Measurements from ENCODE around the gene CDC25B. TPM values are rescaled to one million over a fixed set of nuclear protein-coding genes. Genes with fewer than 3 reads are reported as not detected.

CDC25B gene
- total and polyA plus RNA-seq, 2 of the 8 experiments (the other 6 are each of a cell fraction or from before 2014, with no cell fraction given): 21.7 to 31.2 TPM

- no peak overlapping the region for H3K23ac ChIP-seq (ENCODE audit: insufficient read length)
- no peak overlapping the region for H4K91ac ChIP-seq (replicated peaks; ENCODE audit: insufficient read length, low read length)
- no peaks in the 10 kb centered on the region for H4K20me1 ChIP-seq (replicated peaks in 1 of 2; ENCODE audit: control insufficient read depth in 1 of 2, insufficient read depth in 2 of 2, low read length in 2 of 2)
- no peak overlapping the region for H2BK15ac ChIP-seq (ENCODE audit: low read length)
- H3K4ac ChIP-seq (replicated peaks; ENCODE audit: insufficient read length, low read depth, low read length): no peak overlapping the region
- no peak overlapping the region for H3K27ac ChIP-seq (ENCODE audit: low read depth, low read length)
- H3K14ac ChIP-seq (ENCODE audit: insufficient read length): no peak overlapping the region
- peaks cover 0 to 10% (median 4%) of the 10 kb centered on the region in 4 experiments; a peak in 4 of 7 replicates for H3K4me1 ChIP-seq (replicated peaks in 1 of 4; ENCODE audit: control insufficient read depth in 3 of 4, insufficient read depth in 4 of 4, low read length in 3 of 4)
- H2BK120ac ChIP-seq (replicated peaks; ENCODE audit: low read depth, low read length): no peak overlapping the region
- H2AK5ac ChIP-seq (ENCODE audit: low read depth, low read length): no peak overlapping the region
- H3K36me3 ChIP-seq (ENCODE audit: control insufficient read depth in 2 of 4, insufficient read depth in 4 of 4, low read length in 3 of 4): no peaks in the 10 kb centered on the region
- no peak for DNase-seq (ENCODE audit: low read depth in 1 of 2, low spot score in 2 of 2)
- H2BK12ac ChIP-seq (ENCODE audit: low read depth, low read length): no peak overlapping the region
- no peak for FAIRE-seq
- no peak overlapping the region for H3K18ac ChIP-seq (ENCODE audit: extremely low read depth, low read length)
- no peaks in the 10 kb centered on the region for H3K79me2 ChIP-seq (ENCODE audit: control insufficient read depth in 1 of 2, insufficient read depth in 2 of 2, low read length in 2 of 2)
- no peak overlapping the region for H4K8ac ChIP-seq (ENCODE audit: extremely low read depth, insufficient read depth, low read length)
- H2BK5ac ChIP-seq (ENCODE audit: low read depth, low read length): no peak overlapping the region
- 81% methylated on average over 7 of the region's 7 CpGs; no CpG with 5 or more reads in 1 of the 2 experiments for WGBS, 2 experiments (ENCODE audit: extremely low coverage in 1 of 2, insufficient coverage in 1 of 2, insufficient read length in 1 of 2, insufficient replicate concordance in 2 of 2, low coverage in 1 of 2, low lambda C conversion rate in 2 of 2, missing lambda C conversion rate in 1 of 2)
- no peaks in the 10 kb centered on the region for H3K79me1 ChIP-seq (ENCODE audit: low read depth, low read length)
- no peak overlapping the region for H2BK20ac ChIP-seq (ENCODE audit: low read length)
- no peaks in the 10 kb centered on the region for H3K9me3 ChIP-seq (ENCODE audit: insufficient read depth in 2 of 2, low read depth in 1 of 2, low read length in 1 of 2)
- ChIA-PET POLR2A (ENCODE audit: partially characterized antibody) (interaction anchor here (0.8 to 1.3 kb wide), 3 partner anchors 14 to 20 kb away, joined by 3 to 4 read pairs (median 3); partner anchors contain the start of gene CDC25B), CTCF (ENCODE audit: partially characterized antibody) (interaction anchor here (0.6 to 10.6 kb wide), 6 partner anchors 8 to 110 kb away, joined by 3 to 128 read pairs (median 4); partner anchors contain the start of genes CENPB and SPEF1)
- no peak overlapping the region for H3K4me2 ChIP-seq (ENCODE audit: insufficient read depth in 1 of 2, low read depth in 2 of 2, low read length in 2 of 2)
- H3K56ac ChIP-seq (replicated peaks; ENCODE audit: insufficient read length, low read depth, low read length): no peak overlapping the region
- TF ChIP-seq NRF1 (IDR thresholded peaks at IDR 0.05; ENCODE audit: low read depth, low read length) (no peak), HDAC2 (IDR thresholded peaks at IDR 0.05; ENCODE audit: borderline replicate concordance in 1 of 2, low read depth in 2 of 2, low read length in 2 of 2) (no peak), RNF2 (IDR thresholded peaks at IDR 0.05; ENCODE audit: borderline replicate concordance, low read depth, low read length, missing control alignments, poor library complexity, severe bottlenecking) (no peak), HDAC6 (IDR thresholded peaks at IDR 0.05; ENCODE audit: low read depth, low read length) (no peak), SP2 (IDR thresholded peaks at IDR 0.05; ENCODE audit: low read length) (no peak), CHD2 (IDR thresholded peaks at IDR 0.05; ENCODE audit: low read length) (no peak), GABPA (IDR thresholded peaks at IDR 0.05; ENCODE audit: borderline replicate concordance, insufficient read depth, low read length) (no peak)
- TF ChIP-seq, protein P1, sequence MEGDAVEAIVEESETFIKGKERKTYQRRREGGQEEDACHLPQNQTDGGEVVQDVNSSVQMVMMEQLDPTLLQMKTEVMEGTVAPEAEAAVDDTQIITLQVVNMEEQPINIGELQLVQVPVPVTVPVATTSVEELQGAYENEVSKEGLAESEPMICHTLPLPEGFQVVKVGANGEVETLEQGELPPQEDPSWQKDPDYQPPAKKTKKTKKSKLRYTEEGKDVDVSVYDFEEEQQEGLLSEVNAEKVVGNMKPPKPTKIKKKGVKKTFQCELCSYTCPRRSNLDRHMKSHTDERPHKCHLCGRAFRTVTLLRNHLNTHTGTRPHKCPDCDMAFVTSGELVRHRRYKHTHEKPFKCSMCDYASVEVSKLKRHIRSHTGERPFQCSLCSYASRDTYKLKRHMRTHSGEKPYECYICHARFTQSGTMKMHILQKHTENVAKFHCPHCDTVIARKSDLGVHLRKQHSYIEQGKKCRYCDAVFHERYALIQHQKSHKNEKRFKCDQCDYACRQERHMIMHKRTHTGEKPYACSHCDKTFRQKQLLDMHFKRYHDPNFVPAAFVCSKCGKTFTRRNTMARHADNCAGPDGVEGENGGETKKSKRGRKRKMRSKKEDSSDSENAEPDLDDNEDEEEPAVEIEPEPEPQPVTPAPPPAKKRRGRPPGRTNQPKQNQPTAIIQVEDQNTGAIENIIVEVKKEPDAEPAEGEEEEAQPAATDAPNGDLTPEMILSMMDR (IDR thresholded peaks at IDR 0.05; ENCODE audit: control extremely low read depth in 1 of 3, insufficient read depth in 1 of 3, low read depth in 1 of 3, low read length in 3 of 3): no peak
- H3K23me2 ChIP-seq (ENCODE audit: low read depth, low read length): 0 out of 2 replicates have a peak, but pooled peaks cover 2% of the 10 kb centered on the region
- no peaks in the 10 kb centered on the region for H3K27me3 ChIP-seq (replicated peaks in 1 of 4; ENCODE audit: control insufficient read depth in 3 of 4, extremely low read depth in 1 of 4, insufficient read depth in 3 of 4, low read length in 3 of 4)
- no peak overlapping the region for H3K9ac ChIP-seq (replicated peaks in 1 of 4; ENCODE audit: extremely low read depth in 1 of 4, low read depth in 3 of 4, low read length in 3 of 4)
- H2AFZ ChIP-seq (ENCODE audit: low read length): no peak overlapping the region
- H4K5ac ChIP-seq (ENCODE audit: insufficient read length, low read depth, low read length): no peak overlapping the region
- no peak overlapping the region for H3K4me3 ChIP-seq (ENCODE audit: extremely low read depth in 1 of 4, insufficient read depth in 2 of 4, low read depth in 3 of 4, low read length in 4 of 4)
Observed at GRCh38 chr20:3814928-3815495, 18.9 kb downstream of the CDC25B start.

All from H1 (cell line).